Gastrocnemius medialis (tissue), 4 donors: ENCODE data around the gene TTLL12. TPM values are rescaled to one million over a fixed set of nuclear protein-coding genes. Genes with fewer than 3 reads are reported as not detected.

Source experiments
- ATAC-seq, 2 donors: fragments of 150-250 bp; one replicate each; pipeline ENCODE4 v1.9.1; 2016
- DNase-seq, 2 donors: peaks; one replicate each; pipeline ENCODE4 v3.0.0-alpha.2; 2019
- H3K27ac ChIP-seq, 4 donors: fragments of 200-600 bp; sonication (generic); 1 replicate in 1 of 4; 2 replicates in 3 of 4; pipeline ENCODE4 v1.5.1; 2016 to 2018; ENCODE audit warnings: mild to moderate bottlenecking in 2 of 4, moderate library complexity in 1 of 4
- H3K27me3 ChIP-seq, 3 donors: fragments of 200-600 bp; sonication (generic) in 2 of 3; 1 replicate in 1 of 3; 2 replicates in 2 of 3; pipeline versions ENCODE4 v1.5.1 to v1.6.0; 2016 to 2019; ENCODE audit warnings: mild to moderate bottlenecking in 1 of 3, moderate library complexity in 1 of 3
- H3K36me3 ChIP-seq, 2 donors: fragments of 200-600 bp; sonication (generic) in 1 of 2; one replicate each; pipeline ENCODE4 v1.5.1; 2017 to 2018
- H3K4me1 ChIP-seq, 2 donors: fragments of 200-600 bp; sonication (generic) in 1 of 2; one replicate each; pipeline ENCODE4 v1.5.1; 2016 to 2017; ENCODE audit warnings: mild to moderate bottlenecking in 2 of 2
- H3K4me3 ChIP-seq, 4 donors: fragments of 200-600 bp; sonication (generic) in 3 of 4; 1 replicate in 1 of 4; 2 replicates in 3 of 4; pipeline ENCODE4 v1.5.1; 2016 to 2019; ENCODE audit warnings: mild to moderate bottlenecking in 2 of 4
- H3K9me3 ChIP-seq, 3 donors: fragments of 200-600 bp; sonication (generic) in 2 of 3; 1 replicate in 1 of 3; 2 replicates in 2 of 3; pipeline ENCODE4 v1.5.1; 2016 to 2019
- POLR2A ChIP-seq, 2 donors: fragments of 450-650 bp; IDR thresholded peaks; one replicate each; pipeline ENCODE4 v1.6.1; 2017; ENCODE audit warnings: antibody characterized with exemption in 2 of 2, mild to moderate bottlenecking in 2 of 2, moderate library complexity in 2 of 2
- in situ Hi-C, 4 donors: fragments of 200-750 bp; cut with MboI; loops; one replicate each; pipeline versions ENCODE4 v1.15.0 to v1.8.0; 2017; ENCODE audit warnings: low sequenced_read_pairs in 4 of 4
- intact Hi-C: fragments of 100-400 bp; cut with DNase I; formaldehyde crosslinking; loops from one replicate; pipeline ENCODE4 v1.15.1; 2023; ENCODE audit warnings: low total_unique reads
- total RNA-seq, 4 donors: library from RNA; depleted of rRNA; stranded (reverse); fragments of >200 nt; gene quantifications; one replicate each; pipeline versions ENCODE4 v1.1.0 to v1.2.3, GENCODE V29; 2016
- TF ChIP-seq, protein P1 (sequence below), 5 experiments: fragments of 450-650 bp in 3 of 5; fragments of 200-600 bp in 2 of 5; sonication (generic) in 2 of 5; IDR thresholded peaks in 4 of 5; conservative IDR thresholded peaks in 1 of 5; 1 replicate in 4 of 5; 2 replicates in 1 of 5; pipeline ENCODE4 v1.5.1; 2016 to 2019; ENCODE audit warnings: antibody characterized with exemption in 5 of 5, mild to moderate bottlenecking in 3 of 5, moderate library complexity in 3 of 5

The TTLL12 gene
- total RNA-seq, 4 donors from 2014 or later: 13.7 to 41.8 (median 19.6) TPM

DNA sequence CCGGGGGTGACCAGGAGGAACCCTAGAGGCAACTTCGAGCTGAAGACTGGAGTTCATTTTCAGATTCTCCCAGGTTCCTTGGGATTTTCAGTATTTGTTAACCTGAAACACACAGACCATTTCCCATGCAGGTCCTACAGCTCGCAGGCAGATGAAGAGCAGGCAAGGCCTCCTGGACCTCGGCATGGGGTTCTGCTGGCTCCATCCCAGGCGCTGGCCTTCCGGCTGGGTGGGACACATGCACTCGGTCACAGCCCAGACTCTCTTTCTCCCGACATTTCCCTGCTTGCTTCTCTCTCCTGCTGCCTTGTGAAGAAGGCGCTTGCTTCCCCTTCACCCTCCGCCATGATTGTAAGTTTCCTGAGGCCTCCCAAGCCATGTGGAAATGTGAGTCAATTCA lies 15.4 kb upstream of the TTLL12 start:
- intact Hi-C loops: no loop called here
- Histone ChIP-seq H3K27me3 (peaks cover 11 to 15% (median 13%) of the 10 kb centered on the region in 3 donors), H3K27ac (no peak overlapping the region), H3K36me3 (no peaks in the 10 kb centered on the region), H3K4me1 (no peaks in the 10 kb centered on the region), H3K4me3 (no peak overlapping the region), H3K9me3 (no peaks in the 10 kb centered on the region)
- ATAC-seq (no peak), DNase-seq (no peak)
- in situ Hi-C loops: no loop called here
- TF ChIP-seq, protein P1, sequence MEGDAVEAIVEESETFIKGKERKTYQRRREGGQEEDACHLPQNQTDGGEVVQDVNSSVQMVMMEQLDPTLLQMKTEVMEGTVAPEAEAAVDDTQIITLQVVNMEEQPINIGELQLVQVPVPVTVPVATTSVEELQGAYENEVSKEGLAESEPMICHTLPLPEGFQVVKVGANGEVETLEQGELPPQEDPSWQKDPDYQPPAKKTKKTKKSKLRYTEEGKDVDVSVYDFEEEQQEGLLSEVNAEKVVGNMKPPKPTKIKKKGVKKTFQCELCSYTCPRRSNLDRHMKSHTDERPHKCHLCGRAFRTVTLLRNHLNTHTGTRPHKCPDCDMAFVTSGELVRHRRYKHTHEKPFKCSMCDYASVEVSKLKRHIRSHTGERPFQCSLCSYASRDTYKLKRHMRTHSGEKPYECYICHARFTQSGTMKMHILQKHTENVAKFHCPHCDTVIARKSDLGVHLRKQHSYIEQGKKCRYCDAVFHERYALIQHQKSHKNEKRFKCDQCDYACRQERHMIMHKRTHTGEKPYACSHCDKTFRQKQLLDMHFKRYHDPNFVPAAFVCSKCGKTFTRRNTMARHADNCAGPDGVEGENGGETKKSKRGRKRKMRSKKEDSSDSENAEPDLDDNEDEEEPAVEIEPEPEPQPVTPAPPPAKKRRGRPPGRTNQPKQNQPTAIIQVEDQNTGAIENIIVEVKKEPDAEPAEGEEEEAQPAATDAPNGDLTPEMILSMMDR (IDR thresholded peaks at IDR 0.05 in 4 of 5, conservative IDR thresholded peaks at IDR 0.05 in 1 of 5): no peak
- no peak for TF ChIP-seq POLR2A (IDR thresholded peaks at IDR 0.05)

DNA sequence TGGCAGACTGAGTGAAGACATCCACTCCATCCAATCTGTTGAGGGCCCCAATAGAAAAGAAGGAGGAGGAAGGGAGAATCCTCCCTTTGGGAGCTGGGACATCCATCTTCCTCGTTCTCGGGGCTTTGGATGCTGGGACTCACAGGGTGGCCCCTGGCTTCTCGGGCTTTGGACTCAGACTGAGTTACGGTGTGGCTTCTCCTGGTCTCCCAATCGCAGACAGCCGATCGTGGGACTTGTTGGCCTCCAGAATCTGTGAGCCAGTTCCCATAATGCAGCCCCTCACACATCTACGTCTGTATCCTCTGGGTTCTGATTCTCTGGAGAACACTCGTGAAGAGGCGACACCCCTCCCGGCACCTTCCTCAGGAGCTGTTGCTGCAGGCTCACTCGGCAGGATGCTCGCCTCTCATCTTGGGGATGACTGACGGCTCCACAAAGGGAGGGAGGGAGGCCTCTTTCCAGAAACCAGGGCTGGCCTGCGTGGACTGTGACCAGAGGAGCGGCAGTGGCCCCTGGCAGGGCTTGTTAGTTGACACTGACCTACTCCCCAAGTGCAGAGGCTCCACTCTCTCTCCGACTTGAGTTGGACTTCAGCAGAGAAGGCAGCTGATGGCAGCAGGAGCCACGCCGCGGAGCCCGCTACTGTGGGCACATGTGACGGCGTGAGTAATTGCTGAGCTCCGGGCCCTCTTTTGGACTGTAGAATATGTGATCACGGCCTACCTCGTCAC lies 14.7 kb upstream of the TTLL12 start:
- intact Hi-C loops: no loop called here
- Histone ChIP-seq H3K27ac (no peak overlapping the region), H3K27me3 (peaks cover 12 to 18% (median 13%) of the 10 kb centered on the region in 3 donors), H3K9me3 (no peaks in the 10 kb centered on the region), H3K4me3 (no peak overlapping the region), H3K4me1 (no peaks in the 10 kb centered on the region), H3K36me3 (no peaks in the 10 kb centered on the region)
- no peak for DNase-seq
- no peak for TF ChIP-seq POLR2A (IDR thresholded peaks at IDR 0.05)
- TF ChIP-seq, protein P1 (IDR thresholded peaks at IDR 0.05 in 4 of 5, conservative IDR thresholded peaks at IDR 0.05 in 1 of 5): no peak
- no peak for ATAC-seq
- in situ Hi-C loops: no loop called here

DNA sequence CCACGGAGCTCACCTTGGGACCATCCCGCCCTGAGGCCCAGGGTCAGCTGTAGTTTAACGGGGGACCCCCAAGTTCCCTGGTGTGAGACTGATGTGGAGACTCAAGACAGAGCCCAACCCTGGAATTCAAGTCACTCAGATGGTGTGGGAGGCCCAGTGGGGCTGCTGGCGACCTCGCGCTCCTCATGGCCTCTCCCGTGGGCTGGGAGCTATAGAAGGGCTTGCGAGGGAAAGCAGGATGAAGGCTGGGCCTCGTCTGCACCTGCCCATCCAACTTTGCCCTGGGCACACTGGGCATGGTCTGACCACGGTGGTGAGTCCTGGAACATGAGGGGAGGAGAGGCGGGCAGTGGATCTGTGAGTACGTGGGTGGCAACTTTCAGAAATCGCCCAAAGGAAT lies 13.6 kb upstream of the TTLL12 start:
- no peak for TF ChIP-seq POLR2A (IDR thresholded peaks at IDR 0.05)
- TF ChIP-seq, protein P1 (IDR thresholded peaks at IDR 0.05 in 4 of 5, conservative IDR thresholded peaks at IDR 0.05 in 1 of 5): no peak
- Histone ChIP-seq H3K27ac (no peak overlapping the region), H3K9me3 (no peaks in the 10 kb centered on the region), H3K4me1 (no peaks in the 10 kb centered on the region), H3K36me3 (no peaks in the 10 kb centered on the region), H3K27me3 (peaks cover 18 to 21% (median 19%) of the 10 kb centered on the region in 3 donors), H3K4me3 (no peak overlapping the region)
- intact Hi-C loops: no loop called here
- no peak for DNase-seq
- ATAC-seq: no peak
- in situ Hi-C loops: no loop called here

DNA sequence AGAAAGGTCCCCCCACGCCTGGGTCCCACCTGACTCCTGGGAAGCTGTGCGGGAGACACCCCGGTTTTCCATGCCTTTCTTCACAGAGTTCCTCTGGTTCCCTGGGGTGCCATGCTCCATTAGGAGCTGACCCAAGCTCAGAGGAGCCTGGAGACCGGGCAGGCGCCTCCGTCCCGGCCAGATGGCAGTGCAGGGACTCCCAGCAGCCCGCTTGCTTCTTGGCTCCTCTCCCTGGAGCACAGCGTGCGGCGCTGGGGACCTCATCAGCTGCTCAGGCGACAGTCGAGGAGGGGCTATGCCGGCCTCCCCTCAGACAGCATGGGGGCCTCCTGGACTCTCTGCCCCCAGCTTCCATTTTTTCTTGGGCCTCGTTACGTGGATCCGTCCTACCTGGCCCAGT lies 13.1 kb upstream of the TTLL12 start:
- Histone ChIP-seq H3K36me3 (no peaks in the 10 kb centered on the region), H3K27ac (no peak overlapping the region), H3K9me3 (no peaks in the 10 kb centered on the region), H3K27me3 (peaks cover 18 to 25% (median 22%) of the 10 kb centered on the region in 3 donors), H3K4me1 (no peaks in the 10 kb centered on the region), H3K4me3 (no peak overlapping the region)
- no peak for DNase-seq
- TF ChIP-seq, protein P1 (IDR thresholded peaks at IDR 0.05 in 4 of 5, conservative IDR thresholded peaks at IDR 0.05 in 1 of 5): no peak
- no peak for TF ChIP-seq POLR2A (IDR thresholded peaks at IDR 0.05)
- in situ Hi-C loops (no loop called here), intact Hi-C loops (no loop called here)
- ATAC-seq: no peak
